CD4-positive, alpha-beta memory T cell (primary cell): ENCODE measurements around the gene PSPN. TPM values are rescaled to one million over a fixed set of nuclear protein-coding genes. Genes with fewer than 3 reads are reported as not detected.

Source experiments
- CTCF ChIA-PET: fragments of 350-600 bp; sonication (Branson Sonifier 250); formaldehyde crosslinking; loops from one replicate; lab custom pipeline; 2021; ENCODE audit warnings: inconsistent platforms; ENCODE audit not compliant: partially characterized antibody; lab: Charles Lee
- POLR2A ChIA-PET: fragments of 350-600 bp; sonication (Branson Sonifier 250); formaldehyde crosslinking; loops from one replicate; lab custom pipeline; 2021; ENCODE audit not compliant: partially characterized antibody; lab: Charles Lee
- DNase-seq, 5 donors: peaks; one replicate each; pipeline versions ENCODE4 v3.0.0 to v3.0.0-alpha.2; 2020 to 2022; ENCODE audit warnings: mixed read lengths in 1 of 5
- H3K27ac ChIP-seq: one replicate; pipeline ENCODE4 v1.7.0; 2013; ENCODE audit warnings: low read depth, low read length
- H3K27me3 ChIP-seq: 2 replicates; pipeline ENCODE4 v1.7.0; 2013; ENCODE audit warnings: mild to moderate bottlenecking, low read length, moderate library complexity; ENCODE audit not compliant: insufficient read depth
- H3K36me3 ChIP-seq: 2 replicates; pipeline ENCODE4 v1.7.0; 2013; ENCODE audit warnings: mild to moderate bottlenecking, low read length, moderate library complexity; ENCODE audit not compliant: insufficient read depth
- H3K4me1 ChIP-seq: 2 replicates; pipeline ENCODE4 v1.7.0; 2013; ENCODE audit warnings: mild to moderate bottlenecking, low read length, moderate library complexity; ENCODE audit not compliant: insufficient read depth
- H3K4me3 ChIP-seq, 2 donors: one replicate each; pipeline ENCODE4 v1.7.0; 2013; ENCODE audit warnings: low read length in 2 of 2, mild to moderate bottlenecking in 1 of 2
- H3K9me3 ChIP-seq, 2 donors: one replicate each; pipeline ENCODE4 v1.7.0; 2013; ENCODE audit warnings: low read length in 2 of 2, control low read depth in 1 of 2; ENCODE audit not compliant: control insufficient read depth in 1 of 2
- H3K27ac Mint-ChIP-seq, 7 donors: one replicate each; pipeline ENCODE4 v1.8.0; 2020 to 2021; ENCODE audit warnings: mixed read lengths in 7 of 7, mild to moderate bottlenecking in 6 of 7, inconsistent platforms in 3 of 7, moderate library complexity in 3 of 7
- H3K27me3 Mint-ChIP-seq, 2 donors: one replicate each; pipeline ENCODE4 v1.8.0; 2020 to 2021; ENCODE audit warnings: mixed read lengths in 2 of 2
- H3K36me3 Mint-ChIP-seq, 2 donors: one replicate each; pipeline ENCODE4 v1.8.0; 2020 to 2021; ENCODE audit warnings: mixed read lengths in 2 of 2, inconsistent platforms in 1 of 2, mild to moderate bottlenecking in 1 of 2
- H3K4me1 Mint-ChIP-seq, 4 donors: one replicate each; pipeline ENCODE4 v1.8.0; 2020 to 2021; ENCODE audit warnings: mixed read lengths in 4 of 4, mild to moderate bottlenecking in 1 of 4
- H3K4me3 Mint-ChIP-seq, 8 donors: one replicate each; pipeline ENCODE4 v1.8.0; 2020 to 2021; ENCODE audit warnings: mixed read lengths in 8 of 8, mild to moderate bottlenecking in 7 of 8, moderate library complexity in 6 of 8, inconsistent platforms in 3 of 8
- H3K9me3 Mint-ChIP-seq, 8 donors: one replicate each; pipeline ENCODE4 v1.8.0; 2020 to 2021; ENCODE audit warnings: mixed read lengths in 8 of 8, mild to moderate bottlenecking in 5 of 8, inconsistent platforms in 3 of 8, moderate library complexity in 1 of 8
- intact Hi-C: fragments of 100-400 bp; cut with micrococcal nuclease; formaldehyde crosslinking; loops from one replicate; pipeline ENCODE4 v1.15.1; 2023
- polyA plus RNA-seq, 2 donors: library from polyadenylated mRNA; unstranded; fragments of 300-500 nt; fragmentation: Illumina TruSeq; gene quantifications; one replicate each; pipeline ENCODE4 v1.2.3, GENCODE V29; 2021
- total RNA-seq, 2 experiments: library from RNA; stranded (reverse); gene quantifications; one replicate each; pipeline ENCODE4 v1.2.3, GENCODE V29; 2021

PSPN gene
- total and polyA plus RNA-seq, 4 experiments from 2014 or later = 0.38 to 5.2 (median 2.6) TPM

- H3K9me3 ChIP-seq = no peaks in the 10 kb centered on the region
- no peak overlapping the region for H3K4me3 Mint-ChIP-seq
- intact Hi-C loops = no loop called here
- peaks cover 27 to 73% of the 10 kb centered on the region in 2 donors for H3K36me3 Mint-ChIP-seq
- H3K27me3 ChIP-seq = no peaks in the 10 kb centered on the region
- POLR2A ChIA-PET = no interaction called here
- H3K27me3 Mint-ChIP-seq = no peaks in the 10 kb centered on the region
- H3K27ac Mint-ChIP-seq = no peak overlapping the region
- H3K4me3 ChIP-seq = no peak overlapping the region
- peaks cover 10 to 22% (median 17%) of the 10 kb centered on the region in 4 donors for H3K4me1 Mint-ChIP-seq
- peaks cover 22% of the 10 kb centered on the region for H3K4me1 ChIP-seq
- peaks cover 80% of the 10 kb centered on the region for H3K36me3 ChIP-seq
- no peak overlapping the region for H3K27ac ChIP-seq
- DNase-seq = no peak
- H3K9me3 Mint-ChIP-seq = peaks cover 0 to 1% (median 0%) of the 10 kb centered on the region in 8 donors
- CTCF ChIA-PET = no interaction called here
Observed at GRCh38 chr19:6418562-6418932, 42.8 kb upstream of the PSPN start.

GRCh38 chr19:6417713-6418561 lies 42.2 kb upstream of the PSPN start:
- POLR2A ChIA-PET = no interaction called here
- intact Hi-C loops = no loop called here
- DNase-seq = no peak
- Mint-ChIP-seq H3K27ac (no peak overlapping the region), H3K4me3 (no peak overlapping the region), H3K4me1 (peaks cover 5 to 16% (median 11%) of the 10 kb centered on the region in 4 donors), H3K36me3 (peaks cover 33 to 69% of the 10 kb centered on the region in 2 donors), H3K9me3 (peaks cover 0 to 1% (median 0%) of the 10 kb centered on the region in 8 donors), H3K27me3 (no peaks in the 10 kb centered on the region)
- Histone ChIP-seq H3K27me3 (no peaks in the 10 kb centered on the region), H3K36me3 (peaks cover 83% of the 10 kb centered on the region), H3K4me1 (peaks cover 16% of the 10 kb centered on the region), H3K4me3 (no peak overlapping the region), H3K9me3 (no peaks in the 10 kb centered on the region), H3K27ac (no peak overlapping the region)
- CTCF ChIA-PET = no interaction called here

GRCh38 chr19:6416658-6417405 lies 41.1 kb upstream of the PSPN start:
- Histone ChIP-seq H3K36me3 (peaks cover 75% of the 10 kb centered on the region), H3K27ac (no peak overlapping the region), H3K9me3 (no peaks in the 10 kb centered on the region), H3K27me3 (no peaks in the 10 kb centered on the region), H3K4me1 (peaks cover 5% of the 10 kb centered on the region), H3K4me3 (no peak overlapping the region)
- Mint-ChIP-seq H3K9me3 (peaks cover 0 to 1% (median 0%) of the 10 kb centered on the region in 8 donors), H3K27me3 (no peaks in the 10 kb centered on the region), H3K36me3 (peaks cover 33 to 65% of the 10 kb centered on the region in 2 donors), H3K4me1 (peaks cover 0 to 5% (median under 1%) of the 10 kb centered on the region in 4 donors), H3K27ac (no peak overlapping the region), H3K4me3 (no peak overlapping the region)
- intact Hi-C loops = no loop called here
- POLR2A ChIA-PET = no interaction called here
- DNase-seq = no peak
- CTCF ChIA-PET = no interaction called here

GRCh38 chr19:6415591-6416190 lies 40.0 kb upstream of the PSPN start:
- Histone ChIP-seq H3K27ac (no peak overlapping the region), H3K4me3 (no peak overlapping the region), H3K36me3 (peaks cover 64% of the 10 kb centered on the region), H3K4me1 (no peaks in the 10 kb centered on the region), H3K27me3 (no peaks in the 10 kb centered on the region), H3K9me3 (no peaks in the 10 kb centered on the region)
- intact Hi-C loops = no loop called here
- no peaks in the 10 kb centered on the region for H3K27me3 Mint-ChIP-seq
- H3K4me3 Mint-ChIP-seq = no peak overlapping the region
- peaks cover 29 to 58% of the 10 kb centered on the region in 2 donors for H3K36me3 Mint-ChIP-seq
- POLR2A ChIA-PET = no interaction called here
- H3K4me1 Mint-ChIP-seq = no peaks in the 10 kb centered on the region
- H3K9me3 Mint-ChIP-seq = peaks cover 0 to 1% (median 0%) of the 10 kb centered on the region in 8 donors
- no peak for DNase-seq
- CTCF ChIA-PET = no interaction called here
- no peak overlapping the region for H3K27ac Mint-ChIP-seq

GRCh38 chr19:6414793-6415590 lies 39.3 kb upstream of the PSPN start:
- H3K4me3 ChIP-seq = no peak overlapping the region
- H3K4me1 ChIP-seq = no peaks in the 10 kb centered on the region
- H3K9me3 ChIP-seq = no peaks in the 10 kb centered on the region
- DNase-seq = no peak
- peaks cover 57% of the 10 kb centered on the region for H3K36me3 ChIP-seq
- intact Hi-C loops = no loop called here
- CTCF ChIA-PET = no interaction called here
- peaks cover 24 to 51% of the 10 kb centered on the region in 2 donors for H3K36me3 Mint-ChIP-seq
- no peak overlapping the region for H3K27ac Mint-ChIP-seq
- no peaks in the 10 kb centered on the region for H3K27me3 Mint-ChIP-seq
- H3K4me1 Mint-ChIP-seq = no peaks in the 10 kb centered on the region
- POLR2A ChIA-PET = no interaction called here
- H3K4me3 Mint-ChIP-seq = no peak overlapping the region
- peaks cover 0 to 1% (median 0%) of the 10 kb centered on the region in 8 donors for H3K9me3 Mint-ChIP-seq
- no peak overlapping the region for H3K27ac ChIP-seq
- H3K27me3 ChIP-seq = no peaks in the 10 kb centered on the region

- Histone ChIP-seq H3K27ac (no peak overlapping the region), H3K36me3 (peaks cover 47% of the 10 kb centered on the region), H3K4me3 (no peak overlapping the region), H3K4me1 (no peaks in the 10 kb centered on the region), H3K9me3 (no peaks in the 10 kb centered on the region), H3K27me3 (no peaks in the 10 kb centered on the region)
- peaks cover 0 to 1% (median 0%) of the 10 kb centered on the region in 8 donors for H3K9me3 Mint-ChIP-seq
- peaks cover 21 to 40% of the 10 kb centered on the region in 2 donors for H3K36me3 Mint-ChIP-seq
- no peak overlapping the region for H3K4me3 Mint-ChIP-seq
- H3K4me1 Mint-ChIP-seq = no peaks in the 10 kb centered on the region
- intact Hi-C loops = no loop called here
- no peaks in the 10 kb centered on the region for H3K27me3 Mint-ChIP-seq
- no peak for DNase-seq
- ChIA-PET POLR2A (no interaction called here), CTCF (no interaction called here)
- H3K27ac Mint-ChIP-seq = no peak overlapping the region
Observed at GRCh38 chr19:6413721-6414643, 38.2 kb upstream of the PSPN start.
